Panc1 (cell line): ENCODE measurements around the gene HS2ST1. TPM values are rescaled to one million over a fixed set of nuclear protein-coding genes. Genes with fewer than 3 reads are reported as not detected.

Source experiments
- ATAC-seq: fragments of 200-7000 bp; cut with Tn5 transposase; 2 replicates; pipeline ENCODE4 v1.9.1; 2020; ENCODE audit warnings: mild to moderate bottlenecking, moderate library complexity
- BruUV-seq: library from RNA; stranded (reverse); fragments of 400-500 nt; replicated peaks from 2 replicates; lab custom pipeline; 2021; lab: Mats Ljungman, UMichigan
- CTCF ChIA-PET: fragments of 300-600 bp; sonication (Branson Sonifier 250); formaldehyde crosslinking; loops from one replicate; lab custom pipeline; 2022; ENCODE audit warnings: antibody characterized with exemption; lab: Charles Lee
- POLR2A ChIA-PET: fragments of 300-600 bp; sonication (Branson Sonifier 250); formaldehyde crosslinking; loops from one replicate; lab custom pipeline; 2022; ENCODE audit warnings: antibody characterized with exemption; lab: Charles Lee
- DNase-seq: peaks from one replicate; pipeline ENCODE4 v3.0.0-alpha.2; 2010; ENCODE audit warnings: low read depth, low spot score
- H3K27ac ChIP-seq: 2 replicates; pipeline ENCODE4 v1.5.1; 2011; ENCODE audit warnings: mild to moderate bottlenecking, low read length, inconsistent platforms
- H3K27me3 ChIP-seq: fragments of 200-500 bp; sonication (Bioruptor generic); 2 replicates; pipeline ENCODE4 v1.6.0; 2014; ENCODE audit warnings: low read length, inconsistent platforms; ENCODE audit not compliant: control insufficient read depth, insufficient read depth
- H3K36me3 ChIP-seq: fragments of 200-500 bp; sonication (Bioruptor generic); 2 replicates; pipeline ENCODE4 v1.5.1; 2014; ENCODE audit warnings: inconsistent platforms, mild to moderate bottlenecking, low read length, moderate library complexity; ENCODE audit not compliant: control insufficient read depth, insufficient read depth
- H3K4me1 ChIP-seq: 2 replicates; pipeline ENCODE4 v1.5.1; 2011; ENCODE audit warnings: inconsistent platforms, mild to moderate bottlenecking, low read length, moderate library complexity; ENCODE audit not compliant: control insufficient read depth, insufficient read depth
- H3K4me3 ChIP-seq, 2 experiments: 2 replicates each; pipeline ENCODE4 v1.5.1; 2011 to 2012; ENCODE audit warnings: low read depth in 2 of 2, low read length in 2 of 2, mild to moderate bottlenecking in 2 of 2, inconsistent platforms in 1 of 2, moderate library complexity in 1 of 2
- H3K9me3 ChIP-seq: fragments of 200-500 bp; sonication (Bioruptor generic); 2 replicates; pipeline ENCODE4 v1.5.1; 2014; ENCODE audit warnings: low read depth, mild to moderate bottlenecking, inconsistent platforms, low read length, moderate library complexity; ENCODE audit not compliant: control insufficient read depth, insufficient read depth
- CTCF ChIP-seq: fragments of 450-650 bp; IDR thresholded peaks from 2 replicates; pipeline ENCODE4 v1.5.1; 2017; ENCODE audit warnings: mild to moderate bottlenecking
- POLR2AphosphoS5 ChIP-seq: IDR thresholded peaks from 2 replicates; pipeline ENCODE4 v1.6.1; 2012; ENCODE audit warnings: mild to moderate bottlenecking, low read depth, low read length, moderate library complexity
- REST ChIP-seq, 2 experiments: IDR thresholded peaks; 2 replicates each; pipeline ENCODE4 v1.6.1; 2011 to 2012; ENCODE audit warnings: low read depth in 2 of 2, control low read depth in 1 of 2, low read length in 1 of 2, mild to moderate bottlenecking in 1 of 2, moderate library complexity in 1 of 2; ENCODE audit not compliant: insufficient read depth in 1 of 2
- SIN3A ChIP-seq: IDR thresholded peaks from 2 replicates; pipeline ENCODE4 v1.6.1; 2012; ENCODE audit warnings: low read depth, mild to moderate bottlenecking, low read length, moderate library complexity, borderline replicate concordance; ENCODE audit not compliant: insufficient read depth
- TCF7L2 ChIP-seq: IDR thresholded peaks from 2 replicates; pipeline ENCODE4 v1.6.1; 2011; ENCODE audit warnings: mild to moderate bottlenecking, low read depth, low read length, inconsistent platforms
- in situ Hi-C: cut with HindIII; loops from 2 replicates; pipeline ENCODE4 v1.10.0; 2016; ENCODE audit warnings: low sequenced_read_pairs, low pct_unique_long_range_greater_than_20kb
- intact Hi-C: fragments of 100-400 bp; cut with micrococcal nuclease; formaldehyde crosslinking; loops from one replicate; pipeline ENCODE4 v1.10.0; 2022; ENCODE audit not compliant: unreplicated experiment
- total RNA-seq: library from RNA; stranded (reverse); gene quantifications from one replicate; pipeline ENCODE4 v1.2.1, GENCODE V29; 2021; ENCODE audit not compliant: unreplicated experiment

HS2ST1 gene
- total RNA-seq, 1 experiment from 2014 or later, result 81.0 TPM

GRCh38 chr1:86994061-86994460, 79.6 kb downstream of the HS2ST1 start:
- POLR2A ChIA-PET, result no interaction called here
- intact Hi-C loops, result no loop called here
- ATAC-seq (no peak), DNase-seq (no peak)
- Histone ChIP-seq H3K36me3 (no peaks in the 10 kb centered on the region), H3K4me1 (peaks cover 28% of the 10 kb centered on the region), H3K27ac (peak overlapping the region; percentile 14; the same call in 1 of the 2 replicates), H3K27me3 (no peaks in the 10 kb centered on the region), H3K9me3 (no peaks in the 10 kb centered on the region), H3K4me3 (no peak overlapping the region)
- no peak for TF ChIP-seq POLR2AphosphoS5
- no peak for TF ChIP-seq TCF7L2
- TF ChIP-seq CTCF, result no peak
- no peak for TF ChIP-seq REST (IDR thresholded peaks at IDR 0.05; ENCODE audit: insufficient read depth in 1 of 2, low read depth in 2 of 2, low read length in 1 of 2)
- no peak for TF ChIP-seq SIN3A
- BruUV-seq, result no TSS peak
- in situ Hi-C loops, result no loop called here
- CTCF ChIA-PET, result no interaction called here

GRCh38 chr1:86997538-86997937, 83.1 kb downstream of the HS2ST1 start:
- intact Hi-C loops, result no loop called here
- no TSS peak for BruUV-seq
- H3K27me3 ChIP-seq, result no peaks in the 10 kb centered on the region
- TF ChIP-seq REST (IDR thresholded peaks at IDR 0.05; ENCODE audit: insufficient read depth in 1 of 2, low read depth in 2 of 2, low read length in 1 of 2) (no peak), CTCF (no peak), TCF7L2 (no peak), SIN3A (no peak), POLR2AphosphoS5 (no peak)
- ChIA-PET POLR2A (no interaction called here), CTCF (no interaction called here)
- no peak for ATAC-seq
- H3K4me3 ChIP-seq, result no peak overlapping the region
- in situ Hi-C loops, result no loop called here
- DNase-seq, result no peak
- peaks cover 18% of the 10 kb centered on the region for H3K4me1 ChIP-seq
- no peak overlapping the region for H3K27ac ChIP-seq
- H3K9me3 ChIP-seq, result no peaks in the 10 kb centered on the region
- H3K36me3 ChIP-seq, result no peaks in the 10 kb centered on the region
